SIG-M5 treated with dmso at 0.1 percent for 504 hours (cell line): ENCODE results near the gene TOX2.
"Not testable (repeated sequence)": the region's sequence is repeated elsewhere in the genome, so short reads cannot be mapped to it uniquely, and the experiment has no call there.

Experiments
- DNase-seq: peaks from one replicate; lab custom pipeline; 2025; ENCODE audit not compliant: unreplicated experiment; lab: John Stamatoyannopoulos, UW

Gene TOX2

DNA sequence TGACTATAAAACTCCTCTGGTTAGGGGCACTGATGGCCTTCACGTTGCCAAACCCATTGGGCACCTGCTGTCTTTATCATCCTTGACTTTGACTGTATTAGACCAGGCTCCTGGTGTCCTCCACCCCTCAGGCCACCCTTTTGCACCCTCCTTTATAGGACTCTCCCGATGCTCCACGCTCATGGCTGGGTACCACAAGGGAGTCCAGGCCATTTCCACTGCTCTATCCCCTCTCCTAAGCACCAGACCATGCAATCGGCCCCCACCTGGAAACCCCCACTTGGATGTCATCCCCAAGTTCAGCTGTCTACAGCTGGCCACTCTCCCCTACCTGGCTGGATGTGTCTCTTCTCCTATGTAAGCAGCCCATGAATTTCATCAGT is 115.2 kb downstream of the TOX2 start:
- no peak for DNase-seq

DNA sequence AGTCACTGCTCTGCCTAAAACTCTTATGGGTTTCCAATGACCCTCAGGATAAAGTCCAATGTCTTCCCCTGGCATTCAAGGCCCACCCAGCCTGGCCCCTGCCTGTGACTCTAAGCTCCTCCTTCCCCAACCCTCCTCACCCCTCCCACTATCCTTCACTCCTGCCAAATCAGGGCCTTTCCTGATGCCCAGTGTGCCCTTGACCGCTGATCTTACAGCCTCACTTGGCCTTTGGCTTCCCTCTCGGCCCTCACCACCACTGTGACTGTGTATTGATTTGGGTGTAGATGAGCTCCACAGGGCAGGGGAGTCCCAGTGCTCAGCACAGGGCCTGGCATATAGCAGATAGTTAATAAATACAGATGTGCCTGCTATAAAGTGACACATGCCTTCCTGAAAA is 115.7 kb downstream of the TOX2 start:
- no peak for DNase-seq

DNA sequence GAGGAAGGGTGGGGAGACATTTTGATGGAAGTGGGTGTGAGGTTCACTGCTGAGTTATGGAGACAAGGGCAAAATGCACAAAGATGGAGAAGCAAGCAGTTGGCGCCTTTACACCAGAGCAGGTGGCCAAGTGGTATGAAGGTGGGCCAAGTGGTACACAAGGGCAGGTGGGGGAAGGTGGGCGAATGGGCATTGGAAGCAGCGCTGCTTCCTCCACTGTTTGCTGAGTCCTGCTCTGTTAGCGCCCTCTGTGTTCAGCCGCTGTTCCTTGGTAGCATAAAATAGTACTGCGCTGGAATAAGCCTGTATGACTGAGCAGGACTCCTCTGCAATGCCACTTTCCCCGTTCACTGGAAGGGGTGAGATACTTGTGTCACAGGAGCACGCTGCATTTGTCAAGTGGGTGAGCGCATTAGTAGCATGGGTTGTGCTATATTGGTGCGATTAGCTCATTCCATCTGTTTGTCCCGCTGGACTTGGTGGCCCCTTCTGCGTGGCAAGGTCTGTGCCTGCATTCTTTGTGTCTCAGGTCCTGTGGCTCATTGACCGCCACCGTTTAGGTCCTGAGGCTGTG is 116.4 kb downstream of the TOX2 start:
- no peak for DNase-seq

DNA sequence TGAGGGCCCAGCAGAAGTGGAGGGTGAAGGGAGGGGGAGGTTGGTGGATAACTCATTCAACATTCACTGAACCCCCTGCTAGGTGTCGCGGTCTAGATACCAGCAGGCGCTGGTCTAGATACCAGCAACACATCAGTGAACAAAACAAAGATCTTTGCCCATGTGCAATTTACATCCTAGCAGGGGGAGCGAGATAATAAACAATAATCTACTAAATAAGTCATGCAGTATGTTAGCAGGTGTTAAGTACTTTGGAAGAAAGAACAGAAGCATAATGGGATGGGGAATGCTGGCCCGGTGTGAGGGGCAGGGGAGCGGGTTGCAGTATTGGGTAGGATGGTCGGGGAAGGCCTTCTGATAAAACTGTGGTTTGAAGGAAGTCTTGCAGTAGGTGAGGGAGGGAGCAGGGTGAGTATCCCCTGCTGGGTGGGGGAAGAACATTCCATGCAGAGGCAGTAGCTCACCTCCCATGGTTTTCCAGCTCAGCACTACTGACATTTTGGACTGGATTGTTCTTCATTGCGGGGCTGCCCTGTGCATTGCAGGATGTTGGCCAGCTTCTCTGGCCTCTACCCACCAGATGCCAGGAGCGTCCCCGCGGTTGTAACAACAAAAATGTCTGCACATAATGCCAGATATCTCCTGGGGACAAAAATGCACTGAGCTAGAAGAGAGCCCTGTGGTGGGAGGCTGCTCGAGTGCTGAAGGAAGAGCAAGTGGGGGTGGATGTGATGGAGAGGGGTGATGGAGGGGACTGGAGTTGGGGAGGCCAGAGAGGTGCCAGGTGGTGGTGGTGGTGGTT is 117.3 kb downstream of the TOX2 start:
- DNase-seq = no peak

DNA sequence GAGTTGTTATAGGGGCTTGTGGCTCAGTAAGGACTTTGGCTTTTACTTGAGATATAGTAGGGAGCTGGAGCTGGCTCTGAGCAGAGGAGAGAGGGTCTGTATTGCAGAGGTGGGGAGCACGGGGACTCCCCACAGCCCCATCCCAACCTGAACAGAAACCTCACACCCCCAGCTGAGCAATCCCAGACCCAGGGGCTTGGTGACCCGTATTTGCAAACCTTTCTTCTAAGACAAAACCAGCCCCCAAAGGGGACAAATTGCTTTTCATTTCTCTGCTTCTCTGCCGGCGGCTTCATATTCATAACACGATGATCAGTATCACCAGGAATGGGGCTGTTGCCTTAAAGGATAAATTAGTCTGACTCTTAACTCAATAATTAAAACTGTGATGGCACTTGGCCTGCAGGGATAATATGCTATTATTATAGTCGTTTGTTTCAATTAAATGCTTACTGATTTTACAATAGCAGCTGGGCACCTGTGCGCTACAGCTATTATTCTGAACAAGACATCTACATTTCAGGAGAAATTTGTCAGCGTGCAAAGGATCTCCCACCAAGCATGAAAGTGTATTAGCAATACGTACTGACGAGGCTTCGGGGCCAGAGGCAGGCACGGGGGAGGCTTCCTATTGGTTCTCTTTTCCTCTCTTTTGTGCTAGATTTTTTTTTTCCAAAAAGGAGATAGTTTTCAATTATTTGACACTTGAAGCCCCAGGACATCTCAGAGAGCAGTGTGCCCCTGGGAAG is 118.1 kb downstream of the TOX2 start:
- no peak for DNase-seq

DNA sequence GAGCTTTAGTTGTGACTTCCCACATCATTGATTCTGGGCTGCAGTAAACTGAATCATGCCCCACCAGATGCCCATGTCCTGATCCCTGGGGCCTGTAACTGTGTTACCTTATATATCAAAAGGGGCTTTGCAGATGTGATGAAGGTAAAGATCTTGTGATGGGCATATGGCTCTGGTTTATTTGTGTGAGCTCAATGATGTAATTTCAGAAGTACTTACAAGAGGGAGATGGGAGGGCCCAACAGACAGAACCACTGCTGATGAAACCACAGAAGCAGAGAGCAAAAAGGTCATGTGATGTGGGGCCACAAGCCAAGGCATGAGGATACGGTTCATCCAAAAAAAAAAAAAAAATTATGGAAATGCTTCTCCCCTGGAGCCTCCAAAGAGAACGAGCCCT is 118.7 kb downstream of the TOX2 start:
- DNase-seq = no peak

DNA sequence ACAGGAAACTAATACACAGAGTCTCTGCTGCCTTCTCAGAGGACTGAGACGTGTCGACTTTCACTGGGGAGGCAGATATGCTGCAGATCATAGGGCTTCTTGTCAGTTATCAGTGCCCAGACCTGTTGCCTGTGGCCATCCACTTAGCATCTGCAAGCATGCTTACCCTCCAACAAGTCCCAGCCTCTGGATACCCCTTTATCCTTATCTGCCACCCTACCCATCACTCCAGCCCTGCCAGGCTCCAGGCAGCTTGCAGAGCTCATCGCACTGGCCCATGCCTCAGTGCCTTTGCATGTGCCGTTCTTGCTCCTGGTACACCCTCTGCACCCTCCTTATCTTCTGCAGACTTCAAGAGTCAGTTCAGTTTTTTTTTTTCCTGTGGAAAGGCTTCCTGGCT is 119.2 kb downstream of the TOX2 start:
- no peak for DNase-seq

DNA sequence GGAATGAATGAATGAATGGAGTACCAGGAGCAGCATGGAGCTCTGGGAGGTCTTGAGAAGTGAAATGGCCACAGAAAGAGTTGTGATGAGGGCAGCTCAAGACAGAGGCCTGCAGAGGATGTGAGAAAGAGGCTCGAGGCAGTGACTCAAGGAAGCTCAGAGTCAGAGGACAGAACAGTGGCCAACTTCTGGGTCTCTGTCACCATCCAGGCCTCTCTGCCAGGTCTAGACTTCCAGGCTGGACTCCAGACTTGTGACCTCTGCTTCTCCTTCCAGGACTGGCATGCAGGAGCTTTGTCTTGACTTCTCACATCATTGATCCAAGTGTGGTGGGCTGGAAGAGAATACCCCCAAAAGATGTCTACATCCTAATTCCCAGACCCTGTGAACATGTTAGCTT is 119.8 kb downstream of the TOX2 start:
- no peak for DNase-seq

DNA sequence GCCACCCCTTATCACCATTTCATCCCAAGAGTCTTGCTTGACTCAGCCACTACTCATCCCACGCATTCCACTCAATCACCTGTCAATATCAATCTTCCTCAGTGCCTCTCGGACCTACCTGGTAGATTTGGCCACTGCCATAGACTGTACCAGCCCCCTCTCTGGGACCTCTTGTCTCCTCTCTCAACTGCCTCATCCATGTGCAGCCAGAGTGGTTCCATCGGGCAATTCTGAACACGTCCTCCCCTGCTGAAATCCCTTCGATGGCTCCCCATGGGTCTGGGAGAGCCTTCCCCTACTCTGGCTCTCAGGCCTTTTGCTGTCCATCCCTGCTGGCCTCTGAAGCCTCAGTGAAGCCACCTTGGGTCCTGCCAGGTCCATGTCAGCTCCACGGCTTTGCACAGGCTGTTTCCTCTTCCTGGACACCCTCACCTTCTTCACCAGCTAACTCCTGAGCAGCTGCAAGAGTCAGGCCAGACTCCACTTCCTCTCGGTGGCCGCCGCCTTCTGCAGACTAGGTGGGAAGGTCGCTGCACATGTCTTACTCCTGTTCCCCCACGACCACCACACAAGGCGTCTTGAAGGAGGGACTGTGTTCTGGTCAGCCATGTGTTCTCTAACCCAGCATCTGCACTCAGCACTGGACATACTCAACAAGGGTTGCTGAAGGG is 120.4 kb downstream of the TOX2 start:
- DNase-seq = no peak

DNA sequence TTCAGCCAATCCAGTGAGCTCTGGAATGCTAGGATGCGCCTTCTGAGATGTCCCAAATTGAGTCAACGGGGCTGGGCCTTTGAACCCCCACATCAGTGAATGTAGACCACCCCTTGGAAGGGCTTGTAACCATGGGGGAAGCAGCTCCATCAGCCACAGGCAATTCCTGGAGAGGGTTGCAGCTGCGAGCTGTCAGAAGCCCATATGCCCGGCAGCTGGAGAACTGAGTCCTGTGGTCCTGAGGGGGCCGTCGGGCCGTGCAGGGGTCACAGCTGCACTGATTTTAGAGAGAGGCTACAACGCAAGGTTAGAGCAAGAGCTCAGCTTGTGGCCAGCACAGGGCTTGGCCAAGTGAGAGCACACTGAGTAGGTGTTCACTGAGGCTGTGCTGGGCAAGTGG is 121.3 kb downstream of the TOX2 start:
- no peak for DNase-seq

DNA sequence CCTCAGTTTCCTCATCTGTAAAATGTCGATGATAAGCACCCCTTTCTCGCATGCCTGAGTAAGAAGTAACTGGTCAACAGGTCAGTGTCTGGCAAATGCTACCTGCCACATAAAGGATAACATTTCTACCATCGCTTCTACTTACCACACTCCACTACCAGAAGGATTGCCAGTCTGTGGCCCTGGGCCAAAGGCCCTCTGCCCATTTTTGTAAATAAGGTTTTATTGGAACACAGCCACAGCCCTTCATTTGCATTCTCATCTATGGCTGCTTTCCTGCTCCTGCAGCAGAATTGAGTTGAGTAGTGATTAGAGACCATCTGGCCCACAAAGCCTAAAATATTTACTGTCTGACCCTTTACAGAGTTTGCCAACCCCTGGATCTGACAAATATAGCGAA is 121.8 kb downstream of the TOX2 start:
- DNase-seq = no peak

DNA sequence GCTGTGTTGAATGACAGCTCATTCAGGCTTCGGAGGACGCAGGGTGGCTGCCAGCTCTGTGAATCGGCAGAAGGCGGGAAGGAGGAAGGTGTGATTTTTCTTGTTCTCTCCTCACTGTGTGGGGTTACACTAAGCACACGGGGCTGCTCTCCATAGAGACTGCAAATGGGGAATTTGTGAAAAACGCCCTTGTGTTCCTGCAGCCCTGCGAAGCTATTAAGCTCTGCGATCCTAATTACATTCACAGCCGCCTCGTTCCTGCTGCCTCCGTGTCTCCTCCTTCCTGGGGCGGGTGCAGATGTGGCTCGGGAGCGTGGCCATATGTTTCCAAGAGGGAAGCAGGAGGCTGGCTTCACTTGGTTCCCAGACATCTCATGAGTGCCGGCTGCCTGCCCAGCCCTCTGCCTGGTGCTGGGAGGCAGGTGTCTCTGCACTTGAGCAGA is 124.0 kb downstream of the TOX2 start:
- no peak for DNase-seq

DNA sequence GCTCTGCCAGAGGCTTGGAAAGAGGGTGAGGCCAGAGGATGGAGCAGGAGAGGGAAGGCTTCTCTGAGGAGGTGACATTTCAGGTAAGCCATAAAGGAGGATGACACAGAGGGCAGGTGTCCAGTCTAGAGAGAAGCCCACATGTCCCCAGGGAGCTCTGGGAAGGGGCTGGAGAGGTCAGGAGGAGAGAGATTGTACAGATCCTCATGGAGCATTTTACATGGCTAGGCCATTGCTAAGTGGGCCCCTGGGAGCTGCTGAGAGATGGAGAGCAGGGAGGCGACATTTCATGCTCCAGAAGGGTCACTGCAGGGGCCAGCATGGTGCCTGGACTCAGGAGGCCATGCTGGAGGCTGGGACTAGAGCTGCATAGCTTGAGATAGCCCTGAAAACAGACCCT is 124.5 kb downstream of the TOX2 start:
- DNase-seq = no peak

DNA sequence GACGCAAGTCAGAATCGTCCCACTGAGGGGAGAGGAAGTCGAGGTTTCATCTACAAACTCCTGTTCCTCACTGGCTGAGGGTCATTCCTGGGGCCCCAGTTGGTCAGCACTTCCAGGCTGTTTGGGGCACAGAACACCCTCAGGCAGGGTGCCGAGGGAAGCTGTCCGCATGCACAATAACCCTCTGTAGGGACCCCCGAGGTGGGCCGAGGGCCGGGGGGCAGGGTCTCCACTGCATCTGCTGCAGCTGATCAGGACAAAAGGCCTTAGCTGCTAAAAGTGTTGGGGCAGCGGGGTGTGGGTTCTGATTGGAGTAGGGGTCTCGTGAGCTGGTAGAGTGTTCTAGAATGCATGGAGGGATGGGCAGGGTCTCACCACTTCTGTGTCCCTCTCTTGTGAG is 125.1 kb downstream of the TOX2 start:
- DNase-seq = no peak

DNA sequence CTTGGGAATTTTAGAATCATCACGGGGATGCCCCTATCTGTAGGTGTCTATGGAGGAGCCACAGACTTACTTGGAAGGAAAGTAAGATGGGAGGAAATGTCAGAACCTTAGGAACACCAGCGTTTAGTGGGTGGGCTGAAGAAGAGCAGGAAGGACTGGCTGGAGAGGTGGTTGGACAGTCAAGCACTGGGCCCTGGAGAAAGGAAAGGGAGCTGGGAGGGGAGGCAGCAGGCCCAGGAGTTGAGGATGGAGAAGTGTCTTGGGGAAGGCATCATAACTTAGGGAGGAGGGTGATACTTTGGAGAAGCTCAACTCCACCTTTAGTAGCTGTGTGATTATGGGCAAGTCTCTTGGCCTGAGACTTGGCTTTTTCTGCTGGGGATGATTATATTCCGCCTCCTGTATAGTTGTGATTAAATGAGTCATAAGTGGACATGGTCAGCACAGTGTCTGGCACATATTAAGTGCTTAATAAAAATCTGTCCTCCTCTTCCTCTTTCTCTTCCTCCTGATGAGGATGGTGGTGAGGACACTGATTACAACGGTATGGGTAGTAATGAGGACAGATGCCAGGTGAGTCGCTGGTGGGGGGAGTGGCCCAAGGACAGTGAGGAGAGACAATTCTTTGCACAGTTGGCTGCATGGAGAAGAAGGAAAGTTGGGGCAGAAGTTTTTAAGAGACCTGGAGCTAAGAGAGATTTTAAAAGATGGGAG is 125.7 kb downstream of the TOX2 start:
- no peak for DNase-seq

DNA sequence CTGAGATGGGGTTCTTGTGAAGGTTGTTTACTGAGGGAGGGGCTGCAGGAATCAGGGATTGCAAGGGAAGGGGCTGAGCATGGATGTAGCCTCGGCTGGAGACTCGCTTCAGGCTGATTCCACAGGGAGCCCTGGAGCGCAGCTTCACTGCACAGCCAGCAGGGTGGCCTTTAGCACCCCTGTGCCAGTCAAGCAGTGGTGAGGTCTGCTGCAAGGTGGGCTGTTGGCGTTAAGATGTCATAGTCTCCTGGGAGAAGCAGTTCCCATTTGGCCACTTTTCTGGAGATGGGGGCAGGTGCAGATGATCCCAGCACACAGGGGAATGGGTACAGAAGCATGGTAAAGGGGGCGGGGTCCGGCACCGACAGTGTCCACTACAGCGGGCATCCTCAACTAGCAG is 126.3 kb downstream of the TOX2 start:
- no peak for DNase-seq

DNA sequence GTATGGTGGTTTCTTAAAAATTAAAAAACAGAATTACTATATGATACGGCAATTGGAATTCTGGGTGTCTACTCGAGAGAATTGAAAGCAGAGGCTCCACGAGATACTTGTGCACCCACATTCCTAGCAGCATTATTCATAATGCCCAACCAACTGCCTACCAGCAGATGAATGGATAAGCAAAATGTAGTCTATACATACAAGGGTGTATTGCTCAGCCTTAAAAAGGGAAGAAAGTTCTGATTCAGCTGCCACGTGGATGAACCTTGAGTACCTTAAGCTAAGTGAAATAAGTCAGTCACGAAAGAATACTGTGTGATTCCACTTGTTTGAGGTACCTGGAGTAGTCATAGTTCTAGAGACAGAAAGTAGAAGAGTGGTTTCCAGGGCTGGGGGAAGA is 130.1 kb downstream of the TOX2 start:
- not testable (repeated sequence) for DNase-seq

DNA sequence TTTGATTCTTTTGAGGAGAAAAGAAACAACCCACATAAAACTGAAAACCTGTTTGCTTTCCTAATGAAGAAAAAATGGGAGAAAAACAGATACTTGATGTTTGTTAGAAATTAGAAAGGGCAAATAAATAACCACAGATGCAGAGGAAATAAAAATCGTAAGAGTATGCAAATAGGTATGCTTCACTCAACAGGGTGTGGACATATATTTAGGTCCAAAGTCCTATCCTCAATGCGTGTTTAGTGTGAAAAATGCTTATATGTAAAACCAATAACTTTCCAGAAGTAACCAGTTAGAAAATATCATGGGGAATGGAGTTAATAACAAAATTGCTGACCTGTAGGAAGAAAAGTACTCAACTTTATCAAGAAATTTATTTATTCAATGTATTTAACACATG is 135.7 kb downstream of the TOX2 start:
- DNase-seq = no peak

DNA sequence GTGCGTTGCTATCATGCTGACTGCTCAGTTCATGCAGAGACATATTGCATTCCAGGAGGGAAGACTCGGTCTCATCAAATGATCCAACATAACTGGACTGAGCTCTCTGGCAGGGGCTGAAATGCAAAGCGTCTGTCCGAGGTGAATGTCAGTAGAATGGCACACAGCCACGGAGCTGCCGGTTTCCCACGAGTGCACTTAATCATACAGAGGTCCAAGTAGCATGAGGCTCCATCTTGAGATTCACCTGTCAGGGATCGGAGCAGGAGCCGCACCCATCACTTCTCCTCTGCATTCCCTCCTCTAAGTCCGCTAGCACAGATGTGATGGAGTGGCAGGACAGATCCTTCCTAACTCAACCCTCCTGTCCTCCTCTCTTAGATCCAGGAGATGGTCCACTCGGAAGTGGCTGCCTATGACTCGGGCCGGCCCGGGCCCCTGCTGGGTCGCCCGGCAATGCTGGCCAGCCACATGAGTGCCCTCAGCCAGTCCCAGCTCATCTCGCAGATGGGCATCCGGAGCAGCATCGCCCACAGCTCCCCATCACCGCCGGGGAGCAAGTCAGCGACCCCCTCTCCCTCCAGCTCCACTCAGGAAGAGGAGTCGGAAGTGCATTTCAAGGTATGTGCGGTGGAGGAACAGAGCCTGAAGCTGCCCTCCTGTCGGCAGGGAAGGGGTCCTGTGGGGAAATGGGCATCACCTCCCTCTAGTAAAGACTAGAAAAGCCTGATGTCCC is 136.4 kb downstream of the TOX2 start:
- no peak for DNase-seq

DNA sequence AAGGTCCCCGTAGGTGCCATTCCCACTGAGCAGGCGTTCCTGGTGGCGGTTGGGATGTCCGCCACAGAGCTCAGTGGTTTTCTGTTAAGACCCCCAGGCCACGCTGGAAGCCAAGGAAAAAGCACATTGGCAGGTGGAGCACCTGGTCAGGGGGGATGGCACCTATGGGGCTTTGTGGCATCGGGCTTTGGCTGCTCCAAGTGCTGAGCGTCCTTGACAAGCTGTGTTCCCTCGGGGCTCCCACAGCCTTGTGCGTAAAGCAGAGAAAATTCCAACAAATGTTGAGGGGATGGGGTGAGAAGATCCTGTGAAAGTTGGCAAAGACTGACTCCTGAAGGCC is 137.0 kb downstream of the TOX2 start:
- no peak for DNase-seq

DNA sequence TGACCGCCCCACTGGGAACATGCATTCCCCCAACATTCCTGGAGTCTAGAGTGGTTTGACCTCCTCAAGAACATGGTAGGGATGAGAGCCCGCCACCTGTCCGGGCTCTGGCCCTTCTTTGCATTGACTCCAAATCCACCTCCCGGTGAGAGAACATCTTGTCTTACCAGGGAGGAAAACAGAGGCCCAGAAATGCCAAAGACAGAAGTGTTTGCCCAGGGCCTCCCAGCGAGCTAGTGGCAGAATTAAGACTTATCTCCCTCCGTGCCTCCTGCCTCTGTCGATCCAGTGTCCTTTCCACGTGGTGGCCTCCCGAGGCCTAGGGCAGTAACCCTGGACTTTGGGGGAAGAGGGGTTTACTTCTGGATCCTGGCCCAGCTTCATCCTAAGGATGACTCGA is 137.5 kb downstream of the TOX2 start:
- no peak for DNase-seq
